Choroid plexus epithelial cell (primary cell): Measurements from ENCODE around the gene ATAD3C.
"Not testable (repeated sequence)": the region's sequence is repeated elsewhere in the genome, so short reads cannot be mapped to it uniquely, and the experiment has no call there.

Source experiments
- DNase-seq: peaks from one replicate; pipeline ENCODE4 v3.0.0-alpha.2; 2010; ENCODE audit warnings: low read depth
- H3K4me3 ChIP-seq: 2 replicates; pipeline ENCODE4 v1.5.1; 2011; ENCODE audit warnings: low read depth, mild to moderate bottlenecking, control low read depth, low read length, moderate library complexity
- CTCF ChIP-seq: conservative IDR thresholded peaks from 2 replicates; pipeline ENCODE4 v1.5.1; 2011; ENCODE audit warnings: low read depth, mild to moderate bottlenecking, control low read depth, inconsistent platforms, low read length, moderate library complexity

ATAD3C gene

GRCh38 chr1:1505366-1505798, 55.9 kb downstream of the ATAD3C start:
- DNase-seq: peak; percentile 7
- H3K4me3 ChIP-seq: not testable (repeated sequence)
- peak; percentile 30 for TF ChIP-seq CTCF

GRCh38 chr1:1505801-1506200, 56.3 kb downstream of the ATAD3C start:
- not testable (repeated sequence) for DNase-seq, H3K4me3 ChIP-seq

GRCh38 chr1:1507305-1507704, 57.8 kb downstream of the ATAD3C start:
- H3K4me3 ChIP-seq: no peak overlapping the region
- no peak for TF ChIP-seq CTCF
- DNase-seq: no peak

- DNase-seq, H3K4me3 ChIP-seq: not testable (repeated sequence)
Measured at GRCh38 chr1:1508775-1509464, 59.4 kb downstream of the ATAD3C start.

GRCh38 chr1:1509465-1509850, 60.0 kb downstream of the ATAD3C start:
- not testable (repeated sequence) for DNase-seq, H3K4me3 ChIP-seq

- TF ChIP-seq CTCF: no peak
- peak; percentile 13 for DNase-seq
- H3K4me3 ChIP-seq: peak overlapping the region; percentile 97
Measured at GRCh38 chr1:1510912-1511532, 61.5 kb downstream of the ATAD3C start.

GRCh38 chr1:1511533-1512285, 62.2 kb downstream of the ATAD3C start, which contains the start of gene ATAD3A:
TSS of gene ATAD3A (plus strand) at chr1:1512162. CDS start at chr1:1512269, 107 bp downstream.
- peak; percentile 99 for DNase-seq
- no peak for TF ChIP-seq CTCF
- H3K4me3 ChIP-seq: peak within 1 kb of the TSS; percentile 97

- DNase-seq: not testable (repeated sequence)
- H3K4me3 ChIP-seq: peak overlapping the region; percentile 97
Measured at GRCh38 chr1:1512425-1512824, 62.9 kb downstream of the ATAD3C start.

- H3K4me3 ChIP-seq: peak overlapping the region; percentile 11
- not testable (repeated sequence) for DNase-seq
Measured at GRCh38 chr1:1513675-1514074, 64.2 kb downstream of the ATAD3C start.

- DNase-seq, H3K4me3 ChIP-seq: not testable (repeated sequence)
Measured at GRCh38 chr1:1514376-1514775, 64.9 kb downstream of the ATAD3C start.

GRCh38 chr1:1516923-1517322, 67.4 kb downstream of the ATAD3C start:
- not testable (repeated sequence) for DNase-seq, H3K4me3 ChIP-seq
